GM12874 (cell line): ENCODE results near the gene ATP6V1C2.

Source experiments
- CTCF ChIP-seq: IDR thresholded peaks from 2 replicates; pipeline ENCODE4 v1.5.1; 2011; ENCODE audit warnings: low read depth, mild to moderate bottlenecking, control low read depth, low read length, moderate library complexity; ENCODE audit not compliant: insufficient read depth

The ATP6V1C2 gene

DNA sequence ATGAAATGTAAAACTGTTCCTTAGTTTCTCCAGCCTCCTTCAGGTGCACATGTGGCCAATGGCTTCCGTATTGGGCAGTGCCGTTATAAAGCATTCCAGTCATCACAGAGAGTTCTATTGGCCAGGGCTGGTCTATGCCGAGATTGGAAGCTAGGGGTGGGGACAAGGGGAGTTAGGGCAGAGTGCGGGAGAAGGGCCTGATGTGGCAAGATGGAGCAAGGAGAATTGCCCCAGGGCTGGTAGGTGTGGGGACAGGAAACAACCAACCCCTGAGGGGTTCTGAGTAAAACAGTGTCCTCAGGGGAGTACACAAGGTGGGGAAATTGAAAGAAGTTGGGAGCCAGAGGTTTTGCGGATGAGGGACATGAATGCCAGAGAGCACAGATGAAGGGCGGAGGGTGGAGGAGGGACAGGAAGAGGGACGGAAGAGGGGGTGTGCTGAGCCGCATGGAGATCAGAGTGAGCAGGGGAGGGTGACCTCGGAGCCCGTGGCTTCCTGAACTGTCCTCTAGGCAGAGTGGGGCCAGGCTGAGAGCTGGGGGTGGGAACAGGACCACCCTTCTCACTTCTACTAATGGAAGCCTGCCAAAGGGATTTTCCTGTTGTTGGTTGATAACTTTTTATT, 9.1 kb upstream of the ATP6V1C2 start:
- TF ChIP-seq CTCF, result no peak

DNA sequence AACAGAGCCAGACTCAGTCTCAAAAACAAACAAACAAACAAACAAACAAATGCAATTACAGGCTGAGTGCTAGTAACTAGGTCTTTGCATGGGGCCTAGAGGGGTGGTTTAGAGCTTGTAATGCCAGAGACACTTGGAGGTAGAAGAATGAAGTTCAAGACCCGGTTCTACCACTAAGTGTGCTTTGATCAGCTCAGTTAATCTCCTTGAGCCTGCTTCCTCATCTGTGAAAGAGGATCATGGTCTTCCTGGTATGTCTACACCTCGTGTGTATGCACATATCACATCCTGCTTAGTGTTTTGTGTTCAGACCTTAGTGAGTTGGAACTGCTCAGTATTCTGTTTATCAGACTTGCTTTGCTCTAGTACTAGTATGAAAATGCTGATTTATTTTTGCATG, 4.8 kb upstream of the ATP6V1C2 start:
- TF ChIP-seq CTCF, result no peak

- no peak for TF ChIP-seq CTCF
Observed at GRCh38 chr2:10717628-10718027, 3.8 kb upstream of the ATP6V1C2 start.

DNA sequence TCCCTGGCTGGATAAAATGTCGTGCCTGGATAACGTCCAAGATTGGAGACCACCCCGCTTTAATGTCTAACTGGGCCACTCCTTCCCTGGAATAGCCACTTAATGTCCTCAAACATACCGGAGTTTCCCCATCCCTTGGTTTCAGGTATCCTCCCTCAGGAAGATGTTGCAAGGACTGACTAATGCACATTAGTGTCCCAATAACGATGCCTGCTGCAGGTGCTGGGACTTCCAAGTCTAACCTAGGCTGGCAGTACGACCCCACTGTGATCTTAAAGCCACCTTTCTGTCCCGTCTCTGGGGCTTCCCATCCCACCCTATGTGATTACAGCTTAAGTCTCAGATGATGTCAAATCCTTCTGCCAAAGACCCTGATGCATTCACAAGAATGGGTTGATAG, 1.1 kb upstream of the ATP6V1C2 start:
- no peak for TF ChIP-seq CTCF

DNA sequence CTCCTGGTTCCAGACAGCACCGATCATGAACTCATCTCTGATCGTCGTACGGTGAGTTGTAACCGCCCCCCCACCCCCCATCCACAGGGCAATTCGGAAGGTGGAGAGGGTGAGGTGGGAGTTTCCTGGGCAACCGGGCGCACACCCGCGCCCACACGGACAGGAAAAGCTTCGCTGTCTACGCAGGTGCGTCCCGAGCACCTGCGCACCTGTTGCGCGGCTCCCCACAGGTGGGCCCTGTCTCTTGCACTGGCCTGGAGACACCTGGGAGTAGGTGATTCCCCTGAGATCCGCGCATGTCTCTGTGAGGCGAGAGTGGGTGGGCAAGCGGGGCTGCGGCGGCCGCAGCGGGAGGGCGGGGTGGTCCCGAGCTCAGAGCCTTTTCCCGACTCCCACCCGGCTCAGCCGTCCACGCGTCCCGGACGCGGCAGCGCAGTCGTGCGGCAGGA, 459 bp upstream of the ATP6V1C2 start:
- TF ChIP-seq CTCF, result no peak

- TF ChIP-seq CTCF, result no peak
Observed at GRCh38 chr2:10722252-10722825, 909 bp downstream of the ATP6V1C2 start.

DNA sequence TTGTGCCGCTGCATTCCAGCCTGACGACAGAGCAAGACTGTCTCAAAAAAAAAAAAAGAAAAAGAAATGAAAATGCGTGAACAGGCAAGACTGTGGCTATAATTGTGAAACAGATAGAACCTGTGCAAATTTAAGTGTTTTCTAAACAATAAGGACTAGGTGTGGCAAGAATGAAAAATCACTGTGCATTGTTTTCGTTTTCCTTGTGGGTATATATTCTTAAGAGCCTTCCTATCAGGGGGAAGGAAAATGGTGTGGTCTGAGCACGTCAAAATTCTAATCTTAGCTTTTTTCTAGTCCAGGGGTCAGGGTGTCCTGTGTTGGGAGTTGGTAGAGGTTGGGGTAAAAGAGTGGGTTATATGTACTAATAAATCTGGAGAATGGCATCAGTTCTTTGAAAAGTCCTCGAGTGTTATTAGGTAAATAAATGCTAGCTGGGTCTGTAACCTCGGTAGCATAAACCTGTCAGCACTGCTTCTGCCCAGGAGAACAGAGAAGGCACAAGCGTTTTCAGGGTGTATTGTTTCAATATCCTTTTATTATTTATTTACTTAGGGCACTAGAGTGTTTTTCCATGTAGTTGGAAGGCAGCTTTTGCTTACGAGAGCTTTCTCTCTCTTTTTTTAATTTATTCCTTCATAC, 11.6 kb downstream of the ATP6V1C2 start:
- TF ChIP-seq CTCF, result no peak
